ENCODE data around the gene ZFAND3.

DNA sequence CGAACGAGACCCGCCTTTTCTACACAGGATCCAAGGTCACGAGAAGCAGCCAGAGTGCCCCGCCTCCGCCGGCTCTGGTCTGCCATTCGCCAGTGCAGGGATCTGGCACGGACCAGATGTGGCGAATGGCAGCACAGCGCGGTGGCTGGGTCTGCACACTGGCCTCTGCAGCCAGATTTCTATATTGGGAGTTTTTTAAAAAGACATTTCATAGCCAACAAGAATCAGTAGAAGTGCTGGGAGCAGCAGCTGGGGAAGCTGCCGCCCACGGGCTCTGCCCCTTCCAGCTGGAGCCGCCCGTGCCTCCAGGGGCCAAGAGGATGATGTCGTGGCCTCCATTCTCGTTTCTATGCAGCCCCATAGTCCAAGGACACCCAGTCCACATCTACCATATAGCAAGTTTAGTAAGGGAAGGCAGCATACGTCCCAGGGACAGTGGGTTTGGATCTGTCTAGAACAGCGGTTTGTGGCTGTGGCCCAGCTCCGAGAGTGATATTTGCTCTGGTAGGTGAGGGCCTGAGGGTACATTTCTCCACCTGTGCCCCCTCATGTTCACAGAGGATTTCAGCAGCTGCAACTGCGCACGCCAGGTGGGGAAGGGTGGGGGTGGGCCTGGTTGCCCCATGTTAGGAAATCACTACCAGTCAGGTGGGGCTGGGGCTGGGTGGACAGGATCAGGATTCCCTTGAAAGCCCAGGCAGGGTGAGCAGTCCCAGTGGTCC, 333.7 kb downstream of the ZFAND3 start:
- TF ChIP-seq EZH2 (IDR thresholded peaks at IDR 0.05; ENCODE audit: borderline replicate concordance, control insufficient read depth, low read depth, low read length) (no peak), YY1 (IDR thresholded peaks at IDR 0.05; ENCODE audit: low read depth, low read length) (no peak), EP300 (IDR thresholded peaks at IDR 0.05; ENCODE audit: borderline replicate concordance in 1 of 2, control insufficient read depth in 1 of 2, low read depth in 2 of 2, low read length in 2 of 2) (no peak), CHD4 (IDR thresholded peaks at IDR 0.05) (no peak), CTCF (IDR thresholded peaks at IDR 0.05 in 2 of 3, conservative IDR thresholded peaks at IDR 0.05 in 1 of 3; ENCODE audit: control insufficient read depth in 2 of 3, extremely low read depth in 1 of 3, insufficient read depth in 1 of 3, low read depth in 3 of 3, low read length in 3 of 3) (no peak), PAX5 (IDR thresholded peaks at IDR 0.05; ENCODE audit: borderline replicate concordance, low read depth, low read length) (no peak), KDM1A (IDR thresholded peaks at IDR 0.05; ENCODE audit: borderline replicate concordance) (no peak), RFX5 (IDR thresholded peaks at IDR 0.05; ENCODE audit: low read depth, low read length) (no peak), CREB1 (IDR thresholded peaks at IDR 0.05; ENCODE audit: low read depth) (no peak), TAF1 (IDR thresholded peaks at IDR 0.05; ENCODE audit: borderline replicate concordance, low read depth, low read length) (no peak), ASH2L (IDR thresholded peaks at IDR 0.05; ENCODE audit: borderline replicate concordance, low read depth) (no peak), SRF (IDR thresholded peaks at IDR 0.05; ENCODE audit: low read depth in 2 of 2, low read length in 2 of 2) (no peak), SP1 (IDR thresholded peaks at IDR 0.05; ENCODE audit: low read depth, low read length) (no peak), HCFC1 (IDR thresholded peaks at IDR 0.05; ENCODE audit: low read length) (no peak)
